BE2C (cell line): ENCODE measurements around the gene FHDC1.

ENCODE experiments used
- DNase-seq: peaks from one replicate; pipeline ENCODE4 v3.0.0-alpha.2; 2020
- H3K27me3 ChIP-seq: fragments of 250-450 bp; sonication (Bioruptor Pico); 2 replicates; pipeline ENCODE4 v1.5.1; 2020; ENCODE audit warnings: mild to moderate bottlenecking
- H3K36me3 ChIP-seq: fragments of 250-450 bp; sonication (Bioruptor Pico); 2 replicates; pipeline ENCODE4 v1.5.1; 2020; ENCODE audit warnings: mild to moderate bottlenecking
- H3K4me1 ChIP-seq: fragments of 250-450 bp; sonication (Bioruptor Pico); 2 replicates; pipeline ENCODE4 v1.5.1; 2020
- H3K4me3 ChIP-seq: 2 replicates; pipeline ENCODE4 v1.5.1; 2011; ENCODE audit warnings: low read depth, low read length
- H3K9me3 ChIP-seq: fragments of 250-450 bp; sonication (Bioruptor Pico); 2 replicates; pipeline ENCODE4 v1.5.1; 2020
- CTCF ChIP-seq: IDR thresholded peaks from 2 replicates; pipeline ENCODE4 v1.5.1; 2012; ENCODE audit warnings: mild to moderate bottlenecking, low read depth, low read length

The FHDC1 gene

DNA sequence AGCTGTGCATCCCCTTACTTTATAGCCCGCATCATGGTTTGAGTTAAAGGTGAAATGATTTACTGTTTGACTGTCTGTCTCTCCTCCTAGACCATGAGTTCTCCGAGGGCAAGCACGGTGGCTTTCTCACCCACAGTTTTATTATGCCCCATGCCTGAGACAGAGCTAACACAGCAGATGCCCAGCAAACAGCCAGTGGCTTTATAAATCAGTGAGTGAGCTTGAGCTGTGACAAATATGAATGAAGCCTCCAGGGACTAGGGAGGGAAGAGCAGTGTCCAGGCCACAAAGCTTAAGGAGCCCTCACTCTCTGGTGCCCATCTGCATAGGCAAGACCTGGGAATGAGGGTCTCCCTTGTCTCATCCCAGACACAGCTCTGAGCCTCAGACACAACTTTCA, 57.9 kb downstream of the FHDC1 start:
- no peak for DNase-seq
- no peak for TF ChIP-seq CTCF
- Histone ChIP-seq H3K9me3 (no peaks in the 10 kb centered on the region), H3K4me1 (no peaks in the 10 kb centered on the region), H3K4me3 (no peak overlapping the region), H3K36me3 (no peaks in the 10 kb centered on the region), H3K27me3 (no peaks in the 10 kb centered on the region)

DNA sequence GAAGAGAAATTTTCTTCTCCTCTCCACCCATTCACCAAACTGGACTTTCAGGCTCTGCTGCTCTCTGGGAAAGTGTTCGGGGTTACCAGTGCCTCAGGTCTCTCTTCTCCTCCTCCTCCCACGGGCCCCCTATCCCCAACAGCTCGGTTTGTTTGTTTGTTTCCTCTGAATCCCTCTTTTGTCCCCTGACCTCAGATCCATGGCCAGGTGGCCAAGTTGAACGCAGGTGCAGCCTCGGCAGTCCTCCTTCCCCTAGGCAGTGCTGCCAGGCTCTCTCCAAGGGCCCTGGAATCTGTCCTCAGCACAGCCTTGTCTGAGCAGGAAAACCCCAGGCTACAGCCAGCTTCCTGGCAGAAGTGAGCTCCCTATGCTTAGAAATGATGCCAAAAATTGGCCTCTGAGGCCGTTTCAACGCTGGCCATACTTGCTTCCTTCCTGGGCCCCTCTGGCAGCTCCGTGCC, 60.0 kb downstream of the FHDC1 start:
- DNase-seq: no peak
- no peaks in the 10 kb centered on the region for H3K27me3 ChIP-seq
- no peaks in the 10 kb centered on the region for H3K4me1 ChIP-seq
- no peak overlapping the region for H3K4me3 ChIP-seq
- no peaks in the 10 kb centered on the region for H3K36me3 ChIP-seq
- no peaks in the 10 kb centered on the region for H3K9me3 ChIP-seq
- no peak for TF ChIP-seq CTCF

DNA sequence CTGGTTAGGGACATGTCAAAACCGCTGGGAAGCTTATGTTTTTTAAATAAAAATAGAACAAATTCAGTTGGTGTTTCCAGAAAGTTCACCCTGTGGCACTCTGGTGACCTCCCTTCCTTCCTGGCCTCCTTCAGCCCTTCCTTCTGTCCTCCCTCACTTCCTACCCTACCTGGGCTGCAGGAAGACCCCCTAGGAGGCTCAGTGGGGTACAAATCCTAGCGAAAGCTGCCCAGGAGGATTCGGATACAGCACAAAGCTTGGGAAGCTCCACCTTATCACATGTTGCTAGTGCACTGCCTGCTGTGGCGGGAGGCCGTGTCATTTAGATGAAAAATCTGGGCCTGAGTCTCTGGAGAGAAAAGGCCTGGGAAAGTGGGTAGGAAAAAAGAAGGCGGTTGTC, 60.5 kb downstream of the FHDC1 start:
- Histone ChIP-seq H3K4me3 (no peak overlapping the region), H3K4me1 (no peaks in the 10 kb centered on the region), H3K27me3 (no peaks in the 10 kb centered on the region), H3K9me3 (no peaks in the 10 kb centered on the region), H3K36me3 (no peaks in the 10 kb centered on the region)
- no peak for TF ChIP-seq CTCF
- DNase-seq: no peak

DNA sequence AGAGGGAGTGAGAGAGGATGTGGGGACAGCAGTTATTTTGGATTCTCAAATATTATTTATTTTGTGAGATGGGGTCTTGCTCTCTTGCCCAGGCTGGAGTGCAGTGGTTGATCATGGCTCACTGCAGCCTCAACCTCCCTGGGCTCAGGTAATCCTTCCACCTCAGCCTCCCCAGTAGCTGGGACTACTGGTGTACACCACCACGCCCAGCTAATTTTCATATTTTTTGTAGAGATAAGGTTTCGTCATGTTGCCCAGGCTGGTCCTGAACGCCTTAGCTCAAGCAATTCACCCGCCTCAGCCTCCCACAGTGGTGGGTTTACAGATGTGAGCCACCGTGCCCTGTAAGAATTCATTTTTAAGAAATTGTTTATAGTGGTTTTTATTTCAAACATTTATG, 61.2 kb downstream of the FHDC1 start:
- Histone ChIP-seq H3K27me3 (no peaks in the 10 kb centered on the region), H3K9me3 (no peaks in the 10 kb centered on the region), H3K4me3 (no peak overlapping the region), H3K36me3 (no peaks in the 10 kb centered on the region), H3K4me1 (no peaks in the 10 kb centered on the region)
- no peak for TF ChIP-seq CTCF
- no peak for DNase-seq

GRCh38 chr4:152997771-152998487, 61.8 kb downstream of the FHDC1 start:
- no peak for DNase-seq
- Histone ChIP-seq H3K9me3 (no peaks in the 10 kb centered on the region), H3K27me3 (no peaks in the 10 kb centered on the region), H3K4me3 (no peak overlapping the region), H3K4me1 (no peaks in the 10 kb centered on the region), H3K36me3 (no peaks in the 10 kb centered on the region)
- no peak for TF ChIP-seq CTCF

GRCh38 chr4:152998861-152999260, 62.7 kb downstream of the FHDC1 start:
- H3K4me3 ChIP-seq: no peak overlapping the region
- DNase-seq: no peak
- H3K27me3 ChIP-seq: no peaks in the 10 kb centered on the region
- no peaks in the 10 kb centered on the region for H3K4me1 ChIP-seq
- TF ChIP-seq CTCF: no peak
- H3K36me3 ChIP-seq: no peaks in the 10 kb centered on the region
- H3K9me3 ChIP-seq: no peaks in the 10 kb centered on the region
